H1 (cell line): ENCODE measurements around the gene DRAP1. TPM values are rescaled to one million over a fixed set of nuclear protein-coding genes. Genes with fewer than 3 reads are reported as not detected.

Experiments
- CHD2 ChIP-seq: IDR thresholded peaks from 2 replicates; pipeline ENCODE4 v1.6.1; 2012; ENCODE audit warnings: low read length, improper control_type of control experiment
- FOSL1 ChIP-seq: IDR thresholded peaks from 2 replicates; pipeline ENCODE4 v1.6.1; 2011; ENCODE audit warnings: mild to moderate bottlenecking, low read depth, low read length, moderate library complexity; ENCODE audit not compliant: insufficient read depth
- HDAC6 ChIP-seq: IDR thresholded peaks from one replicate; pipeline ENCODE4 v1.7.1; 2012; ENCODE audit warnings: low read depth, mild to moderate bottlenecking, inconsistent platforms, low read length, moderate library complexity
- JUN ChIP-seq: IDR thresholded peaks from 2 replicates; pipeline ENCODE4 v1.6.1; 2011; ENCODE audit warnings: low read depth, mild to moderate bottlenecking, improper control_type of control experiment, low read length
- RAD21 ChIP-seq, 2 experiments: IDR thresholded peaks in 1 of 2; conservative IDR thresholded peaks in 1 of 2; 2 replicates each; pipeline ENCODE4 v1.6.1; 2011; ENCODE audit warnings: low read depth in 2 of 2, low read length in 2 of 2, improper control_type of control experiment in 1 of 2, inconsistent platforms in 1 of 2, mild to moderate bottlenecking in 1 of 2, moderate library complexity in 1 of 2
- TAF1 ChIP-seq: IDR thresholded peaks from 2 replicates; pipeline ENCODE4 v1.6.1; 2011; ENCODE audit warnings: mild to moderate bottlenecking, low read depth, low read length
- polyA plus RNA-seq, 7 experiments: library from polyadenylated mRNA; depleted of rRNA in 3 of 7; stranded (reverse) in 5 of 7; unstranded in 2 of 7; fragments of >200 nt in 5 of 7; fragments of 200-250 nt in 2 of 7; gene quantifications; 1 replicate in 5 of 7; 2 replicates in 1 of 7; 4 replicates in 1 of 7; pipeline versions ENCODE4 v1.2.1 to v1.2.3, GENCODE V29; 2011 to 2013; ENCODE audit warnings: missing spikeins in 2 of 7, mixed read lengths in 2 of 7
- total RNA-seq: library from RNA; stranded (reverse); fragmentation: NEBNext Ultra II Directional; extraction: Animal tissue kit (Norgen Biotek cat#: 25700); gene quantifications from 2 replicates; pipeline ENCODE4 v1.2.1, GENCODE V29; 2021
- TF ChIP-seq, protein P1 (sequence below): fragments of 300-600 bp; sonication (generic); IDR thresholded peaks from 2 replicates; pipeline ENCODE4 v1.7.1; 2012; ENCODE audit warnings: low read length, moderate library complexity, mild to moderate bottlenecking, inconsistent platforms; ENCODE audit not compliant: insufficient replicate concordance
- TF ChIP-seq, protein P2 (sequence below): IDR thresholded peaks from 2 replicates; pipeline ENCODE4 v1.6.1; 2012; ENCODE audit warnings: inconsistent platforms

DRAP1 gene
- total and polyA plus RNA-seq, 2 of the 8 experiments (the other 6 are each of a cell fraction or from before 2014, with no cell fraction given) = 62.5 to 98.7 TPM

DNA sequence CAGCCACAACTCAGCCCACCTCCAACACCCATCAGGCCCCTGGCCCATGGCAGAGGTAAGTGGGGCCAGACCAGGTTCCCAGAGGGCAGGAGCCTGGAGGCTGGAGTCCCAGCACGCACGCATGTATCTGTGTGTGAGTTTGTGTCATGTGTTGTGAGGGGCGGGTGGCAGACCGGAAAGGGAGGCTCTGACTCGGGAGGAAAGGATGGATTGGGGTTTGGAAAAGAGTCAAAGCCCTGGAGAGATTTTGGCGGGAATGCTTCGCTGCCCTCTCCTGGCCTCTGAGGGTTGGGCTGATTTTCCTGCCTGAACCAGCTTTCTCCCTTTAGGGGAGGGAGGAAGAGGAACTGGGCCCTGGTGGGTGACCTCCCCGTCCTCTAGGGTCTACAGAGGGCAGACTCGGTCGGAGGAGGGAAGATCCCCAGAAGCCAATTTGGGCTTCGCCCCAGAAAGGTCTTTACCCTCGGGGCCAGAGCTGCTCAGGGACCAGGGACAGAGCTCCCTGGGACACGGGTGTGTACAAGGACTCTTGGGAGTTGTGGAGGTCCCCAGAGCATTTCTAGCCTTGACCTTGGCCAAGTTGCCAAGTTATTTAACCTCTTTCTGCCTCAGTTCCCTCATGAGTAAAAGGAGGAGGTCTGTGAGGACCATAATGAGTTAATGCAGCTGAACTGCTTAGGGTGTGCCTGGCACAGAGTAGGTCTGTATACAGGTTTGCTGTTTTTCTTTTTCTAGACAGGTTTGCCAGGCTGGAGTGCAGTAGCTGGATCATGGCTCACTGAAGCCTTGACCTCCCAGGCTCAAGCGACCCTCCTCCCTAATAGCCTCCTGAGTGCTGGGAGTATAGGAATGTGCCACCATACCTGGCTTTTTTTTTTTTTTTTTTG is 7.3 kb upstream of the DRAP1 start (continued):
- TF ChIP-seq, protein P1, sequence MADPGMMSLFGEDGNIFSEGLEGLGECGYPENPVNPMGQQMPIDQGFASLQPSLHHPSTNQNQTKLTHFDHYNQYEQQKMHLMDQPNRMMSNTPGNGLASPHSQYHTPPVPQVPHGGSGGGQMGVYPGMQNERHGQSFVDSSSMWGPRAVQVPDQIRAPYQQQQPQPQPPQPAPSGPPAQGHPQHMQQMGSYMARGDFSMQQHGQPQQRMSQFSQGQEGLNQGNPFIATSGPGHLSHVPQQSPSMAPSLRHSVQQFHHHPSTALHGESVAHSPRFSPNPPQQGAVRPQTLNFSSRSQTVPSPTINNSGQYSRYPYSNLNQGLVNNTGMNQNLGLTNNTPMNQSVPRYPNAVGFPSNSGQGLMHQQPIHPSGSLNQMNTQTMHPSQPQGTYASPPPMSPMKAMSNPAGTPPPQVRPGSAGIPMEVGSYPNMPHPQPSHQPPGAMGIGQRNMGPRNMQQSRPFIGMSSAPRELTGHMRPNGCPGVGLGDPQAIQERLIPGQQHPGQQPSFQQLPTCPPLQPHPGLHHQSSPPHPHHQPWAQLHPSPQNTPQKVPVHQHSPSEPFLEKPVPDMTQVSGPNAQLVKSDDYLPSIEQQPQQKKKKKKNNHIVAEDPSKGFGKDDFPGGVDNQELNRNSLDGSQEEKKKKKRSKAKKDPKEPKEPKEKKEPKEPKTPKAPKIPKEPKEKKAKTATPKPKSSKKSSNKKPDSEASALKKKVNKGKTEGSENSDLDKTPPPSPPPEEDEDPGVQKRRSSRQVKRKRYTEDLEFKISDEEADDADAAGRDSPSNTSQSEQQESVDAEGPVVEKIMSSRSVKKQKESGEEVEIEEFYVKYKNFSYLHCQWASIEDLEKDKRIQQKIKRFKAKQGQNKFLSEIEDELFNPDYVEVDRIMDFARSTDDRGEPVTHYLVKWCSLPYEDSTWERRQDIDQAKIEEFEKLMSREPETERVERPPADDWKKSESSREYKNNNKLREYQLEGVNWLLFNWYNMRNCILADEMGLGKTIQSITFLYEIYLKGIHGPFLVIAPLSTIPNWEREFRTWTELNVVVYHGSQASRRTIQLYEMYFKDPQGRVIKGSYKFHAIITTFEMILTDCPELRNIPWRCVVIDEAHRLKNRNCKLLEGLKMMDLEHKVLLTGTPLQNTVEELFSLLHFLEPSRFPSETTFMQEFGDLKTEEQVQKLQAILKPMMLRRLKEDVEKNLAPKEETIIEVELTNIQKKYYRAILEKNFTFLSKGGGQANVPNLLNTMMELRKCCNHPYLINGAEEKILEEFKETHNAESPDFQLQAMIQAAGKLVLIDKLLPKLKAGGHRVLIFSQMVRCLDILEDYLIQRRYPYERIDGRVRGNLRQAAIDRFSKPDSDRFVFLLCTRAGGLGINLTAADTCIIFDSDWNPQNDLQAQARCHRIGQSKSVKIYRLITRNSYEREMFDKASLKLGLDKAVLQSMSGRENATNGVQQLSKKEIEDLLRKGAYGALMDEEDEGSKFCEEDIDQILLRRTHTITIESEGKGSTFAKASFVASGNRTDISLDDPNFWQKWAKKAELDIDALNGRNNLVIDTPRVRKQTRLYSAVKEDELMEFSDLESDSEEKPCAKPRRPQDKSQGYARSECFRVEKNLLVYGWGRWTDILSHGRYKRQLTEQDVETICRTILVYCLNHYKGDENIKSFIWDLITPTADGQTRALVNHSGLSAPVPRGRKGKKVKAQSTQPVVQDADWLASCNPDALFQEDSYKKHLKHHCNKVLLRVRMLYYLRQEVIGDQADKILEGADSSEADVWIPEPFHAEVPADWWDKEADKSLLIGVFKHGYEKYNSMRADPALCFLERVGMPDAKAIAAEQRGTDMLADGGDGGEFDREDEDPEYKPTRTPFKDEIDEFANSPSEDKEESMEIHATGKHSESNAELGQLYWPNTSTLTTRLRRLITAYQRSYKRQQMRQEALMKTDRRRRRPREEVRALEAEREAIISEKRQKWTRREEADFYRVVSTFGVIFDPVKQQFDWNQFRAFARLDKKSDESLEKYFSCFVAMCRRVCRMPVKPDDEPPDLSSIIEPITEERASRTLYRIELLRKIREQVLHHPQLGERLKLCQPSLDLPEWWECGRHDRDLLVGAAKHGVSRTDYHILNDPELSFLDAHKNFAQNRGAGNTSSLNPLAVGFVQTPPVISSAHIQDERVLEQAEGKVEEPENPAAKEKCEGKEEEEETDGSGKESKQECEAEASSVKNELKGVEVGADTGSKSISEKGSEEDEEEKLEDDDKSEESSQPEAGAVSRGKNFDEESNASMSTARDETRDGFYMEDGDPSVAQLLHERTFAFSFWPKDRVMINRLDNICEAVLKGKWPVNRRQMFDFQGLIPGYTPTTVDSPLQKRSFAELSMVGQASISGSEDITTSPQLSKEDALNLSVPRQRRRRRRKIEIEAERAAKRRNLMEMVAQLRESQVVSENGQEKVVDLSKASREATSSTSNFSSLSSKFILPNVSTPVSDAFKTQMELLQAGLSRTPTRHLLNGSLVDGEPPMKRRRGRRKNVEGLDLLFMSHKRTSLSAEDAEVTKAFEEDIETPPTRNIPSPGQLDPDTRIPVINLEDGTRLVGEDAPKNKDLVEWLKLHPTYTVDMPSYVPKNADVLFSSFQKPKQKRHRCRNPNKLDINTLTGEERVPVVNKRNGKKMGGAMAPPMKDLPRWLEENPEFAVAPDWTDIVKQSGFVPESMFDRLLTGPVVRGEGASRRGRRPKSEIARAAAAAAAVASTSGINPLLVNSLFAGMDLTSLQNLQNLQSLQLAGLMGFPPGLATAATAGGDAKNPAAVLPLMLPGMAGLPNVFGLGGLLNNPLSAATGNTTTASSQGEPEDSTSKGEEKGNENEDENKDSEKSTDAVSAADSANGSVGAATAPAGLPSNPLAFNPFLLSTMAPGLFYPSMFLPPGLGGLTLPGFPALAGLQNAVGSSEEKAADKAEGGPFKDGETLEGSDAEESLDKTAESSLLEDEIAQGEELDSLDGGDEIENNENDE = no peak
- TF ChIP-seq, protein P2, sequence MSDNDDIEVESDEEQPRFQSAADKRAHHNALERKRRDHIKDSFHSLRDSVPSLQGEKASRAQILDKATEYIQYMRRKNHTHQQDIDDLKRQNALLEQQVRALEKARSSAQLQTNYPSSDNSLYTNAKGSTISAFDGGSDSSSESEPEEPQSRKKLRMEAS = peak; percentile 69
- TF ChIP-seq JUN = no peak
- no peak for TF ChIP-seq CHD2
- TF ChIP-seq RAD21 (IDR thresholded peaks at IDR 0.05 in 1 of 2, conservative IDR thresholded peaks at IDR 0.05 in 1 of 2; ENCODE audit: low read depth in 2 of 2, low read length in 2 of 2) = peak; percentile 42 to 64
- no peak for TF ChIP-seq FOSL1
- TF ChIP-seq HDAC6 = no peak
- TF ChIP-seq TAF1 = 0 out of 2 replicates have a peak, but pooled peaks have one; percentile 16
